ENCODE measurements around the gene TMEM60.
A peak's percentile ranks its signal among the peaks of the same experiment; 100 is the strongest.
"Not testable (repeated sequence)": the region's sequence is repeated elsewhere in the genome, so short reads cannot be mapped to it uniquely, and the experiment has no call there.

TMEM60 gene, protein sequence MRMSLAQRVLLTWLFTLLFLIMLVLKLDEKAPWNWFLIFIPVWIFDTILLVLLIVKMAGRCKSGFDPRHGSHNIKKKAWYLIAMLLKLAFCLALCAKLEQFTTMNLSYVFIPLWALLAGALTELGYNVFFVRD

DNA sequence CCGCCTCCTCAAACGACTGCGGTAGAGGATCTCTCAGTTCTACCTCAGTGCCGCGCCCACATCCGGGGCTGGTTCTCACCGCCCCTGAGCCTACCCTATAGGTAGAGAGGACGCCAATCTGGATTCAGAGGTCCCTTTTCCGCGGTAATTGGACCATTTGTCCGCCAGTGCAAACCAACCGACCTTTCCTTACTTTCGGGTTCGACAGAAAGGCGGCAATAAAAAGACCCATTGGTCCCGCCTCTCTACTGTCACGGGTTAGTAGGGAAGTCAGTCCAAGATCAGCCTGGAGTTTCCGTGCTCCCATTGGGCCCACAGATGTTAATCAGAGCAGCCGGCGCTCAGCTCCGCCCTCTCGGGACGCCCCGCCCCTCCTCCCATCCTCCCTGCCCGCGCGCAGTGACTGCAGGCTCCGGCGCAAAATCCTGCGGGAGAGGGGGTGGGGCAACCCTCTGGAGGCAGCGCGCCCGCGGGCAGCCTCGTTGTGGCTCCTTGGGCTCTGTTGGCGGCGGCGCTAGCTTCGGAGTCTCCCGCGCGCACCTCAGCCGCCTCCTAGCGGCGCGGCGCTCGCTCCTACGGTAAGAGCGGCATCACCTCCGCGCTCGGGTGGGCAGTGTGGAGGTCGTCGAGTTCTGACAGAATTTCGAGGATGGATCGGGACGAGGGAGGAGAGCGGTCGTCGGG lies at the start of gene TMEM60, which contains the start of gene PHTF2:
Gene TMEM60 (minus strand): TSS at position 41 of the 684 bp plus-strand sequence. CDS start 4,061 bp downstream, outside the sequence.
Gene PHTF2 (plus strand): TSS at position 380 of the 684 bp plus-strand sequence.
- peak; percentile 85 for DNase-seq (ENCODE audit: low read depth)

DNA sequence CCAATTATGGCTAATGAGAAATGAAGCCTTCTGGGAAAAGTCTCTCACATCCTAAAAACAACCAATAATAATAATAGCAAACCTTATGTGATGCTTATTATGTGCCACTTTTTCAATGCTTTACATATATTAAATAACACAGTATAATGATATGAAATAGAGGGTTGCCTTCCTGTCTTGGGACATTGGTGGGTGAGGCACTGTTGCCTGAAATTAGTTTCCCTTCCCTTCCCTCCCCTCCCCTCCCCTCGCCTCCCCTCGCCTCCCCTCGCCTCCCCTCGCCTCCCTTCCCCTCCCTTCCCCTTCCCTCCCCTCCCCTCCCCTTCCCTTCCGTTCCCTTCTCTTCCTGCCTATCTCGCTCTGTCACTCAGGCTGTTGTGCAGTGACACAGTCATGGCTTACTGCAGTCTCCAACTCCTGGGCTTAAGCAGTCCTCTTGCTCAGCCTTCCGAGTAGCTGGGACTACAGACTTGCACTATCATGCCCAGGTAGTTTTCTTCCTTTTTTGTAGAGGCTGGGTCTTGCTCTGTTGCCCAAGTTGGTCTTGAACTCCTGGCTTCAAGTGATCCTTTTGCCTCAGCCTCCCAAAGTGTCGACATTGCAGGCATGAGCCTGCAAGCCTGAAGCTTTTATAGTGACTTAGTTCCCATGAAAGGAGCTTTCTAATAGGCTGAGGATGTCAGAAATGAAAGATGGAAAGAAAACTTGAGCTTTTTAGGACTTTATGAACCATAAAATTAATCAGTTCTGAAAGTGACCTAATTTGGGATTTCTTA lies 48.3 kb upstream of the TMEM60 start:
- no peak for DNase-seq (ENCODE audit: low read depth)

DNA sequence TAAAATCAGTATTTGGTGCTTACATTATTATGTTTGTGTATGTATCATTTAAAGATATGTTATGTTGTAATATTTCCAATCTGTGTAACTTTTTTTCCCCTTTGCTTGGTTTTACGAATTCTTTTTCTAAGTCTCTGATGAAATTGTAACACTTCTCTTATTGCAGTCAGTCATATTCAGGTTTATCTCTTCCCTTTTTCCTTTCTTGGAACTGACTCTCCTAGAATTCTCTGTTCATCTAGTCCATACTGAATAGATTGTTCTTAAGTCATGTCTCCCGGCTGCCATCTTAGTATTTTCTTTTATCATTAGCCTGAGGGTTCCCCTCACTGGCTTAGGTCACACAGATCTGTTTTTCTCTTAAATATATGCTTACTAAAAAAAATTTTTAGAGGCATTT lies 45.0 kb upstream of the TMEM60 start:
- no peak for DNase-seq (ENCODE audit: low read depth)

DNA sequence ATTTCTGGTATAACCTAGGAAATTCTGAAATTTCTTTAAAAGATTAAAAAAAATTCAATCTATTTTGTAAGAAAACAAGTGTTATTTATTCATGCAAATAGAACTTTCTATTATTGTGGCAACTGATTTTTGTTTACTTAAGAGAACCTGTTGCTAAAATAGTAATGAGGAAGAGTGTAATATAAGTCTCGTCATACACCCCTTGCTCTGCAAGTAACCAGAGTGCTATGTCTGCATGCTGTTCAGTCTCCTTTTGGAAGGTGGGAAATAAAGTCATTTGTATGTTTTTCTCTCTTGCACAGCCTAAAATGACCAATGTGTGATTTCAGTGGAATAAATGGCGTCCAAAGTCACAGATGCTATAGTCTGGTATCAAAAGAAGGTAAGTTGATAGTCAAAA lies 41.7 kb upstream of the TMEM60 start:
- no peak for DNase-seq (ENCODE audit: low read depth)

DNA sequence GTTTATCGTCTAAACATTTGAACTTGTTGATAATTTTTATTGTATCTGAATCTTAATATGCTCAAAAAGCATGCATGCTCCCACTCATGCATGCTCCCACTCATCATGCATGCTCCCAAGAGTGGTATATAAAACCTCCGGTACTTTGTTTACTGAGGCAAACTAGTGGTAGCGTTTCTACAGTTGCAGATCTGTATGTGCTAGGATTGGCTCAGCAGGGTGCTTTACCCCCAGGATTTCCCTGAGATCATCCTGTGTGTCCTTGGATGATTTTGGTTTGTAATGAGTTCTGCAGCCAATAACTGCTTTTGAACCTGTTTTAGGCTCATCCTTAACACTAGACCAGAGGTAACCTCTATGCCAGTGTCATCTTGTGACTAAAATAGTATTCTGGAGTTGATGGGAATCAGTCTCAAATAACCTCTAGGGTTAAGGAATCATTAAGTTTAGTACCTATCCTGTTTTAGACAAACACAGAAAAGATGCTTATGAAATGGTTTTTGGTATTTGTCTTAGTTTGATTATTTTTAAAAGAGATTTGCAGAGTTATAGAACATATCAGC lies 40.8 kb upstream of the TMEM60 start:
- DNase-seq (ENCODE audit: low read depth) = no peak

DNA sequence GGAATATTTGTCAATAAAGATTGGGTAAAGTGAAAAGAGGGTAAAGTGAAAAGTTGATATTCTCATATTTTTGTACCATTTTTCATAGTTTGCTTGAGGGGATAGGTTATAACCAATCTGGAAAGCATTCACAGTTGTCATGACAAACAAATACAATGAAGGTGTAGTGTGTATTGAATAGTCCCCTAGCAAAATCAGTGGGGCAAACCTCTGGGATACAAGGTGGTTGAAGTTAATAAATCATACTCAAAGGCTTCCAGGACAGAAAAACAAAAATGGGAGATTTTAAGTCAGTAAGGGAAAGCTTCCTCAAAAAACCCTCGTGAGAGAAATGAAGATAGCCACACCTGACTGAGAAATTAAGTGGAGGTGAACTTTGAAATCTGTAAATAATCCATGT lies 39.7 kb upstream of the TMEM60 start:
- DNase-seq (ENCODE audit: low read depth) = no peak

DNA sequence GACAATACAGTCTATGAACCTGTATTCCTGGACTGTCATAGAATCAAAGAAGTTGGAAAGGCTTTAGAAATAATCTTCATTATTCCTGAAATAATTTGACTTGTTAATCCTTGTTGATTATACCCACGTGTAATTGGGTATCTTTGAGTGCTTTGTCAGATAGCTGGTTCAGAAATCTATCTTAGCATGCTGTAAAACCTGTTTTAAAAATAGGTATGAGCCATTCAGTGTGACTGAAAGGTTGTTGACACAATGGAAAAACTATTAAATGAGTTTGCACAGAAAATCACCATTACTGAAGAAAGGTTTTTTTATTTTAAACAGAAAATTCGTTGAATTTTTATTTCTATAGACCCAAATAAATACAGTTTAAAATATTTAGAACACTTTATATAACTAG lies 39.0 kb upstream of the TMEM60 start:
- DNase-seq (ENCODE audit: low read depth) = no peak

DNA sequence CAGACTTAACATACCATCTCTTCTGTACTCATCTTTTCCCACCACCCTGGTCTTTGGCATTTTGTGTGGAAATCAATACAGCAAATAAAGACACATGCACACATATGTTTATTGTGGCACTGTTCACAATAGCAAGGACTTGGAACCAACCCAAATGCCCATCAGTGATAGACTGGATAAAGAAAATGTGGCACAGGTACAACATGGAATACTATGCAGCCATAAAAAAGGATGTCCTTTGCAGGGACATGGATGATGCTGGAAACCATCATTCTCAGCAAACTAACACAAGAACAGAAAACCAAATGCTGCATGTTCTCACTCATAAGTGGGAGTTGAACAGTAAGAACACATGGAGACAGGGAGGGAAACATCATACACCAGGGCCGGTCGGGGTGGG lies 38.2 kb upstream of the TMEM60 start:
- DNase-seq (ENCODE audit: low read depth) = not testable (repeated sequence)

DNA sequence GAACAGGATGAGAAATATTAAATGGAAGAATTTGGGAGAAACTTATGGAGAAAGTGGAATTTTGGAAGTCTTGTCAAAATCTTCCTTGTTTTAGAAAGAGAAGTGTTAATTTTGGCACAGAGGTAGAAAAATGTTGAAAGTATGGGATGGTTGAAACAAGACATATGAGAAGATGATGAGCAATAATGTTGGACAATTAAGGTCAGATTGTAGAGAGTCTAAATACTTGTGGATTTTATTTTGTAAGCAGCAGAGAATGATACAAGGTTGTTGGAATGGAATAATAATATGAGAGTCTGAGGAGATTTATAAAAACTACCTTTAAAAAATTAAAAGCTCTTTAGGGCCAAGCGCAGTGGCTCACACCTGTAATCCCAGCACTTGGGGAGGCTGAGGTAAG lies 34.9 kb upstream of the TMEM60 start:
- DNase-seq (ENCODE audit: low read depth) = no peak

DNA sequence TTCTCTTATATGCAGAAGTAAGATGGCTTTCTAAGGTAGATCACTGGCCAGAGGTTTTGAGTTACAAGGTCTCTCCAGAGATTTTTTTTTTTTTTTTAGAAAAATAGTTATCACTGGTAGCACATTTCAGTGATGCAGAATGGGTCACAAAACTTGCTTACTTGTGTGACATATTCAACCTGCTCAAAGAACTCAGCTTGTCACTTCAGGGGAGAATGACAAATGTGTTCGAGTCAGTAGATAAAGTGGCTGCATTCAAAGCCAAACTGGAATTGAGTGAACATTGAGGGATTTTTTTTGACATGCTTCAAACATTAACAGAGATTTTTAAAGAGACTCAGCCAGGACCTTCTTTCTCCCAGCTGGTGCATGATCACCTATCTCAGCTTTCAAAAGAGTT lies 33.7 kb upstream of the TMEM60 start:
- no peak for DNase-seq (ENCODE audit: low read depth)

DNA sequence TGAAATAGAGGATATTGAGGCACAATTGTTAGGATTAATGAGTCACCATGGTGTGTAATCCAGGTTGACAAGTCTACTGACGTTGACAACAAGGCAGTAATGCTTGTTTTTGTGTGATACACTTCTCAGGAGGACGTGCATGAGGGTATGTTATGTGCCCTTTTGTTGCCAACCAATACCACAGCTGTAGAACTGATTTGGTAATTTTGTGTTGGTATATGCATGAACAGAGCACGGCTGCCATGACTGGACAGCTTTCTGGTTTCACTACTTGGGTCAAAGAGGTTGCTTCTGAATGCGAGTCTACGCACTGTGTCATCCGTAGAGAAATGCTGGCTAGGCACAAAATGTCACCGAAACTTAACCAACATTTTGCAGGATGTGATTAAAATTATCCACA lies 33.2 kb upstream of the TMEM60 start:
- no peak for DNase-seq (ENCODE audit: low read depth)

DNA sequence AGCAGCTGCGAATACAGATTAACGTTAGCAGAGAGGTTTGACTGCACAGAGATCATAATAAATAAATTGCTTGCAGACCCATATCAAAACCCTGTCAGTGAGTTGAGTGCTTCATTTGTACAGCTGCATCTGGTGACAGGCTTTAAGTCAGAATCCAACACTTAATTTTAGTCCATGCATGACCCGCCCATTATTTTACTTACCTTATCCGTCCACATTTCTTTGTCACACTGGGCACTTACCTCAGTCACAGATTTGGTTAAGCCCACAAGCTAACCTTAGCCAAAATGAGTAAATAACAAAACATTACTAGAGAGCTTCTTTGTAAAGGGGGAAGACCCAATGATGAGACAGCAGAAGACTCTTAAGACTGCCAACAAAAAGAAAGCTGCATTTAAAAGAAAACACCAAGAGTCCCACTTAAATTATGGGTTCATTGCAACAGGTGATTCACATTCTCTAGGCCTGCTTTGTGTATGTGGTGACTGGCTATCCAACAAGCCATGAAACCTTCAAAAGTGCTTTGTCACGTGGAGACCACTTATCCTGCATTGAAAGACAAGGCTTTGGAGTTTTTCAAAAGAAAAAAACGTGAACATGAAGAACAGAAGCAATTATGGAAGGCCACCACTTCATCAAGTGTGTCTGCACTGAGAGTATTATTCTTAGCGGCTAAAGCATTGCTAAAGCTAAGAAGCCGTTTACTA lies 32.6 kb upstream of the TMEM60 start:
- DNase-seq (ENCODE audit: low read depth) = no peak

DNA sequence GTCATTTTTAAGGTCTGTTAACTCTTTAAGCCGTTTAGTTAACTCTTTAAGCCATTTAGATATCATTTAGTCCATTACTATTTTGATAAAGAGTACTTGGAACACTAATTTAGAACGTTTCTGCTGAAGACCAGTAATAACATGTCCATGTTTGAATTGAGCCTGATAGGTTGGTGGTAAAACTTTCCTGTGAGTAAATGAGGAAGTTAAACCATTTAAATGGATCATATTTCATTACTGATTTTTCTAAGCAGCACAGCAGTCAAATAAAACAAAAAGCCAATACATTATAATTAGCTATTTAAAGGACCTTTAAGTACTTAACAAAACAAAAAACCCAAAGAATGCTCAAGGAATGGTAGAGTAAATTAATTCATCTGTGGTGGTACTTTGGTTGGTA lies 29.8 kb upstream of the TMEM60 start:
- no peak for DNase-seq (ENCODE audit: low read depth)

DNA sequence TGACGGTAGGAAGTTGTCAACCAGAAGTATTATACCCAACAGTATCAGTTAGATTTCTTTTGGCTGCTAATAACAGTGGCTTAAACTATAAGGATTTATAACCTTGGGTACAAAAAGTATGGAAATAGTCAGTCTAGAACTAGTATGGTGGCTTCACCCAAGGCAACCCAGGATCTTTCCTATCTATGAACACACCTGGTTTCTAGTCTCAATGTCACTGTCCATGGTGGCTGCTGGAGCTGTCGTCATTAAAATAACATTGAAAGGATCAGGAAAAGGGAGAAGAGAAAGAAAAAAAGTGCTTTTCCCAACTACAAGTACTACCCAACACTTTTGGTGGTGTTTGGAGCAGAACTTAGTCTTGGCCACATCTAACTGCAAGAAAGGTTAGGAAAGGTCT lies 28.1 kb upstream of the TMEM60 start:
- DNase-seq (ENCODE audit: low read depth) = no peak

DNA sequence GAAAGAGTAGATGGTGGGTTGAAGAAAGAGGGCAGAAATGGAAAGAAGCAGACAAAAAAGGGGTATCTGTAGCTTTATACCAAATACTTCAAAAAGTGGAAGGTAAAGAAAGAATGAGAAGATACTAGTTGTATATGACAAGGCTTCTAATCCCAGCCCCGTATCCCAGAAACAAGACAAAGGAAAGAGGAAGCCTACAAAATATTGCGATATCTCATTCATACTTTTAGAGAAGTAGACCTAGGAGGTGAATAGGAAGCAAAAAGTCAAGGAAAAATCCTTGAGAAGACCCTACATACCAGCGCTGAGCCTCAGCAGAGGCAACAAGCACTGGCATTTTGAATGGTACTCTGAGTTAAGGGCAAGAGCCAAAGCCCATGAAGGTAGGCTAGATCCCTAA lies 26.9 kb upstream of the TMEM60 start:
- no peak for DNase-seq (ENCODE audit: low read depth)

DNA sequence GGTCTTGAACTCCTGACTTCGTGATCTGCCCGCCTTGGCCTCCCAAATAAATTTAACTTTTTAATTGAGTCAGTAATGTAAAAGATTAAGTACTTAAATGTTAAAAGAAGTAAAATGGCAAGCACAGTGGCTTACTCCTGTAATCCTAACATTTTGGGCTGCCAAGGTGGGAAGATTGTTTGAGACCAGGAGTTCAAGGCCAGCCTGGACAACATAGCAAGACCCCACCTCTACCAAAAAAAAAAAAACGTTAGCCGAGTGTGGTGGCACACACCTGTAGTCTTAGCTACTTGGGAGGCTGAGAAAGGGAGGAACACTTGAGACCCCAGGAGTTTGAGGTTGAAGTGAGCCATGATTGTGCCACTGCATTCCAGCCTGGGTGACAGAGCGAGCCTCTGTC lies 26.4 kb upstream of the TMEM60 start:
- DNase-seq (ENCODE audit: low read depth) = no peak

DNA sequence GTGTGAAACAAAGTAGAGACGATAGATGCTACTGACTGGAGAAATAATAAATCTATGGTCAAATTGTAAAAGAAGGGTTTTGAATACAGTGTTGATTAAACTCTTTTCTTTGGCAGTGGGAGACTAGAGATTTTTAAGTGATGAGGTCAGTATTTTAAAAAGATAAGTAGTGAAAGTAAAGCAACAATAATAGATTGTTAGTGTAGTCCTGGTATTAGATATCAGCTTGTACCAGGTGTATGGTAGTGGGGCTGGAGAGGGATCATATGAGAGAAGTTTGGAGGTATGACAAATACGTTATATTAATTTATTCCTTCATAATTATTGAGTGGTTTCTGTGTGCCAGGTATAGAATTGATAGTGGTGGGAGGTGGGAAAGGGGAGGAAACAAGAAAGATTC lies 25.6 kb upstream of the TMEM60 start:
- no peak for DNase-seq (ENCODE audit: low read depth)

DNA sequence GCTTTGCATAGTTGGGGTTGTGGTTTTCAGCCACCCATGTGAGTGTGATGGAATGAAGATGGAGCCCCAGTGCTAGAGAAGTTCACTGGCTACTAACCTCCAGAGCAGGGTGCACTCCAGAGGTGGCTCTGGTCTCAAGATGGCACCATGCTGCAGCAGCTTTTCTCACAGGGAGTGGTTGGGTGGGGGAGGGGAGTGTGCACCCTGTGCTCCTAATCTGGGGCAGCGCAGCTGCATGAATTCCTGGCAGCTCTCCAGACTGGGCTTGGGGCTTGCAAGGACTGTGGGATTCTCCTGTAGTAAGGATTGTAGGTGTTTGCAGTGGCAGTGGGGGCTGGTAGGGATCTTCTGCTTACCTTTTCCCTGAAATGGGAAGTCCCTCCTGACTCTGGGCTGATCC lies 24.0 kb upstream of the TMEM60 start:
- DNase-seq (ENCODE audit: low read depth) = no peak

DNA sequence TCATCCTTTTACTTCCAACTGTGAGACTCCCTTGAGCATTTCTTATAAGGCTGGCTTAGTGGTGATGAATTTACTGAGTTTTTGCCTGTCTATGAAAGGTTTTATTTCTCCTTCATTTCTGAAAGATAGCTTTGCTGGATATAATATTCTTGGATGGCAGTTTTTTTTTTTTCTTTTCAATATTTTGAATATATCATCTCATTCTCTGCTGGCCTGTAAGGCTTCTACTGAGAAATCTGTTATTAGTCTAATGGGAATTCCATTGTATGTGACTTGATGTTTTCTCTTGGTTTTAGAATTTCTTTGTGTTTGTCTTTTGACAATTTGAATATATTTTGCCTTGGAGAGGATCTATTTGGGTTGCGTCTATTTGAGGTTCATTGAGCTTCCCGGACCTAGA lies 22.7 kb upstream of the TMEM60 start:
- no peak for DNase-seq (ENCODE audit: low read depth)

DNA sequence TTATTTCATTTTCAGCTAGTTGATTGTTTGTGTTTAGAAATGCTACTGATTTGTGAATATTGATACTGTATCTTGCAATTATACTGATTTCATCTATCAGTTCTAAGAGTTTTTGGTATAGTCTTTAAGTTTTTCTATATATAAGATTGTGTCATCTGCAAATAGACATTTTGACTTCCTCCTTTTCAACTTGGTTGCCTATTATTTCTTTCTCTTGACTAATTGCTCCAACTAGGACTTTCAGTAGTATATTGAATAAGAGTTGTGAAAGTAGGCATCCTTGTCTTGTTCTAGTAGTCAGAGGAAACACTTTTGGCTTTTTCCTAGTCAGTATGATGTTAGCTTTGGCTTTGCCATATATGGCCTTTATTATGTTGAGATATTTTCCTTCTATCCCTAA lies 20.8 kb upstream of the TMEM60 start:
- no peak for DNase-seq (ENCODE audit: low read depth)

DNA sequence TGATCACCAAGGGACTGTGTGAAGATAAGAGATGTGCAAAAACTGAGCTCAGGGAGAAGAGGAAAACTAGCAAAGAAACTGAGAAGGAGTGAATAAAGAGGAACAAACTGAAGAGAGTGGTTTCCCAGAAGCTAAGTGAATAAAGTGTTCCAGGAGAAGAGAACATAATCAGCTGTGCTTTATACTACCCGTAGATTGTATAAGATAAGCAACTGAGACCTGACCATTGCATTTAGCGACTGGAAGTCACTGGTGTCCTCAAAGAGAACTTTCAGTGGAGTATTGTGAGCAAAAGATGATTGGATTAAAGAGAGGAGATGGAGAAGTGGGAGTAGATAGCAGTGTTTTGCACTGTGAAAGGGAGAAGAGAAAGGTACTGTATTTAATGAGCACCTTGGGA lies 14.9 kb upstream of the TMEM60 start:
- no peak for DNase-seq (ENCODE audit: low read depth)

DNA sequence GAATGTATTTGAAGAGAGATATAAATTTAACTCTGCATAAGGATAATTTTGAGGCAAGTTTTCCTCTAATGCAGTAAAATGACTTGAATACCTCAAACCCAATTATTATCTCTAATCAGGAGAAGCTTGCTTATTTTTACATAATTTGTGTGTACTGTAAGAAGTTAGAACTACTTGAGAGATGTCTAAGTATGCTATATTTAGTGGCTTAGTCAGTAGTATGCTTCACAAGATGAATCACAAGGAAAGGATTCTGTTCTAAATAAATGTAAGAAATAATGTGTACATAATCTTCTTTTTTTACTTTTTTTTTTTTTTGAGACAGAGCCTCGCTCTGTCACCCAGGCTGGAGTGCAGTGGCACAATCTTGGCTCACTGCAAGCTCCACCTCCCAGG lies 14.1 kb upstream of the TMEM60 start:
- DNase-seq (ENCODE audit: low read depth) = no peak

Measured in activated T-helper 1 cell treated with Interleukin-2 at 50 U/mL for 16 hours (primary cell).